WERI-Rb-1 (cell line): ENCODE results near the gene RMI1.
"Not testable (repeated sequence)": the region's sequence is repeated elsewhere in the genome, so short reads cannot be mapped to it uniquely, and the experiment has no call there.

Source experiments
- DNase-seq: peaks from one replicate; pipeline ENCODE4 v3.0.0-alpha.2; 2020
- H3K27ac ChIP-seq: fragments of 250-450 bp; sonication (Bioruptor Pico); 2 replicates; pipeline ENCODE4 v1.5.1; 2020; ENCODE audit warnings: mild to moderate bottlenecking, moderate library complexity
- H3K27me3 ChIP-seq: fragments of 250-450 bp; sonication (Bioruptor Pico); 2 replicates; pipeline ENCODE4 v1.5.1; 2021; ENCODE audit warnings: mild to moderate bottlenecking, low read depth, moderate library complexity; ENCODE audit not compliant: insufficient read depth, severe bottlenecking
- H3K36me3 ChIP-seq: fragments of 250-450 bp; sonication (Bioruptor Pico); 2 replicates; pipeline ENCODE4 v1.5.1; 2020; ENCODE audit warnings: mild to moderate bottlenecking, moderate library complexity
- H3K4me3 ChIP-seq: 2 replicates; pipeline ENCODE4 v1.5.1; 2011; ENCODE audit warnings: low read depth, mild to moderate bottlenecking, control low read depth, low read length
- H3K9me3 ChIP-seq: fragments of 250-450 bp; sonication (Bioruptor Pico); 2 replicates; pipeline ENCODE4 v1.5.1; 2021; ENCODE audit warnings: mild to moderate bottlenecking, moderate library complexity; ENCODE audit not compliant: severe bottlenecking
- TF ChIP-seq, protein P1 (sequence below): IDR thresholded peaks from 2 replicates; pipeline ENCODE4 v1.5.1; 2011; ENCODE audit warnings: low read depth, mild to moderate bottlenecking, control low read depth, inconsistent platforms, low read length

RMI1 gene

DNA sequence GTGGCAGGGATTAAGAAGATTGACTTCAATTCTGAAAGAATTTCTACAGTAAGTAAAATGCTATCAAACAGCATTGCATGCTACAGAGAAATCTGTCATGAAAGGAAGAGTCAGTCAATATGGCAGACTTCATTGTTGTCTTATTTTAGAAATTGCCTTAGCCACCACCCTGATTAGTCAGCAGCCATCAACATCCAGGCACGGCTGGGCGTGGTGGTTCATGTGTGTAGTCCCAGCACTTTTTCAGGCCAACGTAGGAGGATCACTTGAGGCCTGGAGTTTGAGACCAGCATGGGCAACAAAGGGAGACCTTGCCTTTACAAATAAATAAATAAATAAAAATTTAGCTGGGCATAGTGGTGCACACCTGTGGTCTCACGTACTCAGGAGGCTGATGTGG lies 46.6 kb downstream of the RMI1 start:
- no peaks in the 10 kb centered on the region for H3K36me3 ChIP-seq
- H3K4me3 ChIP-seq, result no peak overlapping the region
- no peaks in the 10 kb centered on the region for H3K27me3 ChIP-seq
- TF ChIP-seq, protein P1, sequence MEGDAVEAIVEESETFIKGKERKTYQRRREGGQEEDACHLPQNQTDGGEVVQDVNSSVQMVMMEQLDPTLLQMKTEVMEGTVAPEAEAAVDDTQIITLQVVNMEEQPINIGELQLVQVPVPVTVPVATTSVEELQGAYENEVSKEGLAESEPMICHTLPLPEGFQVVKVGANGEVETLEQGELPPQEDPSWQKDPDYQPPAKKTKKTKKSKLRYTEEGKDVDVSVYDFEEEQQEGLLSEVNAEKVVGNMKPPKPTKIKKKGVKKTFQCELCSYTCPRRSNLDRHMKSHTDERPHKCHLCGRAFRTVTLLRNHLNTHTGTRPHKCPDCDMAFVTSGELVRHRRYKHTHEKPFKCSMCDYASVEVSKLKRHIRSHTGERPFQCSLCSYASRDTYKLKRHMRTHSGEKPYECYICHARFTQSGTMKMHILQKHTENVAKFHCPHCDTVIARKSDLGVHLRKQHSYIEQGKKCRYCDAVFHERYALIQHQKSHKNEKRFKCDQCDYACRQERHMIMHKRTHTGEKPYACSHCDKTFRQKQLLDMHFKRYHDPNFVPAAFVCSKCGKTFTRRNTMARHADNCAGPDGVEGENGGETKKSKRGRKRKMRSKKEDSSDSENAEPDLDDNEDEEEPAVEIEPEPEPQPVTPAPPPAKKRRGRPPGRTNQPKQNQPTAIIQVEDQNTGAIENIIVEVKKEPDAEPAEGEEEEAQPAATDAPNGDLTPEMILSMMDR, result no peak
- no peak overlapping the region for H3K27ac ChIP-seq
- no peak for DNase-seq
- no peaks in the 10 kb centered on the region for H3K9me3 ChIP-seq

DNA sequence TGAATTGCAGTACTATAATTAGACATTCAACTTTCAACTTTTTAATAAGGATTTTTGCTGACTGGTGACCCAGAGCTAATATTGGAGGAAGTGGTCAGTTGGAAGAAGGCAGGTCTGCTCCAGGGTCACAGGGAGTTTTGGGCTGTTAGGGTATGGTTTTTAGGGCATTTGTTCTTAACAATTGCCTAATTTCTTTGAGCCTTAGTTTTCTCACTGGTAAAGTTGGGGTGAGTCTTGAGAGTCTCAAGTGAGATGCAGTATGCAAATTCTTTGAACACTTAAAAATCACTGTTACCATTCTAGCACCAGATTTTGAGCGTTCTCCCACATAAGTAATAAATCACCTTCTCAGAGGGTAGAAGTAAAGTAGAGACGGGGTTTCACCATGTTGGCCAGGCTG lies 50.9 kb downstream of the RMI1 start:
- Histone ChIP-seq H3K27me3 (no peaks in the 10 kb centered on the region), H3K36me3 (no peaks in the 10 kb centered on the region), H3K4me3 (no peak overlapping the region), H3K27ac (no peak overlapping the region), H3K9me3 (no peaks in the 10 kb centered on the region)
- TF ChIP-seq, protein P1, result no peak
- DNase-seq, result no peak

DNA sequence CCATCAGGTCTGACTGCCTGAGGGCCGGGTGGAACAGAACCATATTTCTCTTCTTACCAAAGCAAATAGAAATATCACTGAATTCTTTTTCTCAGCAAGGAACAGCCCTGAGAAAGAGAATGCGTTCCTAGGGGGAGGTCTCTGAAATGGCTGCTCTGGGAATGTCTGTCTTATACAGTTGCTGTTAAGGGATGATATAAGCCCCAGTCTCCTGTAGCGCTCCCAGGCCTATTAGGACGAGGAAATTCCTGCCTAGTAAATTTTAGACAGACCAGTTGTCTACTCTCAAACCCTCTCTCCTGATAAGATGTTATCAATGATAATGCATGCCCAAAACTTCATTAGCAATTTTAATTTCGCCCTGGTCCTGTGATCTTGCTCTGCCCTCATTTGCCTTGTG lies 61.3 kb downstream of the RMI1 start:
- H3K36me3 ChIP-seq, DNase-seq: not testable (repeated sequence)

DNA sequence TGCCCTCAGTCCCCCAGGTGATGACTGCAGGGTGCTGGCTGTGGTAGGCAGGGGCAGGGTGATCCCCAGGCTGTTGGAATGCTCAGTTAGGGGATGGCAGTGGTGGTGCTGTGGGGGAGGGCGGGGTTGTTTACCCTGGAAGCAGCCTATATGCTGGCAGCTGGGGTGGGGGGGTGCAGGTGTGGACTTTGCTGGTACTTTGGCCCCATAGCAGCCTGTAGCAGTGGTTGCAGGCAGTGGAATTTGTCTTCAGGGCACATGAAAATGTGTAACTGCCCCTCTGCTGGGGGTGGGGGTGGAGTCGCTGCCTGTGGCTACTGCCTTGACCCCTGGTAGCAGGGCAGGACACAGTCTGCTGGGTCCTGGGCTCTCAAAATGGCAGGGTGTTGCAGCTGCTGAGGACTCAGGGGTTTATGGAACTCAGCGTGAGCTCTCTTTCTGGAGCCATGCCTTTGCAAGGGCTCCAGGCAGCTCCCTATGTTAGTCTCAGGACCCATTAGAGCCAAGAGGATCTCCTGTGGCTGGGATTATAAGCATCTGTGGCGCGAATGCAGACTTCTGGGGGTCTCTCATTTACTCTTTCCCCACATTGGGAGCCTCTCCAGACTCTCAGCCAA lies 65.0 kb downstream of the RMI1 start:
- Histone ChIP-seq H3K27me3 (no peaks in the 10 kb centered on the region), H3K9me3 (peaks cover 8% of the 10 kb centered on the region), H3K4me3 (no peak overlapping the region), H3K27ac (no peak overlapping the region), H3K36me3 (no peaks in the 10 kb centered on the region)
- DNase-seq, result no peak
- TF ChIP-seq, protein P1, result no peak

More for the DNA sequence above, 61.3 kb downstream of the RMI1 start:
- not testable (repeated sequence) for H3K27me3 ChIP-seq, H3K27ac ChIP-seq, H3K4me3 ChIP-seq, H3K9me3 ChIP-seq
